GM12872 (cell line): ENCODE results near the gene CACNG5.

ENCODE experiments used
- CTCF ChIP-seq: IDR thresholded peaks from 3 replicates; pipeline ENCODE4 v1.5.1; 2011; ENCODE audit warnings: low read depth, mild to moderate bottlenecking, low read length, moderate library complexity; ENCODE audit not compliant: insufficient read depth

CACNG5 gene

GRCh38 chr17:66810951-66811682, 23.8 kb upstream of the CACNG5 start:
- no peak for TF ChIP-seq CTCF

GRCh38 chr17:66811683-66812054, 23.2 kb upstream of the CACNG5 start:
- no peak for TF ChIP-seq CTCF

DNA sequence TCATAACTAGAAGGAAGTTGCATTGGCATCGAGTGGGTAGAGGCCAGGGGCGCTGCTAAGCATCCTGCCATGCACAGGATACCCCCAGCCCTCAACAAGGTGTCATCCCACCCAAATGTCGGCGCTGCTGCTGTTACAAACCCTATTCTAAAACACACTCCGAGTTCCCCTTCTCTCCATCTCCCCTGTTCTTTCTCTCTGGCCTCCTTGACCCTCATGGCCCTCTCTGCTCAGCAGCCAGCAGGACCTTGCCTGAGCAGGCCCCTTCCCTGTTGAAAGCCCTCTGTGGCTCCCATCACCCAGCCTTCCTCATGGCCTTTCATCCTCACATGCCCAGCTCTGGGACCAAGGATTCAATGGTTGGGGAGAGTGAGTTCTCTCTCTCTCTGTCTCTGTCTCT, 22.3 kb upstream of the CACNG5 start:
- TF ChIP-seq CTCF: no peak

DNA sequence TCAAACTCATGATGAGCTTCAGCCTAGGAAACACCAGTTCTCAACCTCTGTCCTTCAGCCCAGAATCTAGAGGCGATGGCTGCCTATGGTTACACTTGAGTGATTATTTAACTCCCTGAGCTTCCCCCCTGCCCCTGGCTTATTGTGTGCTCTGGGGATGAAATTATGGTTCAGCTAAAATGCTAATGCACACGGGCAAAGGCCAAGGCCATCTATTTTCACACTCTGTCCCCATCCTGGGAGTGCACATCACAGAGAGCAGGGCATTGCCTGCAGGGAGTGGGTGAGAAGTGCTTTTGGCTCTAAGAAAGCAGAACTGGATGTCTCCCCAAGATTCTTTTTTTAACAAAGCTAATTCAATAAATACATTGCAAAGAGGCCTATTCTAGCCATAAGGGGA, 21.6 kb upstream of the CACNG5 start:
- TF ChIP-seq CTCF: no peak

GRCh38 chr17:66814026-66814425, 20.9 kb upstream of the CACNG5 start:
- no peak for TF ChIP-seq CTCF

GRCh38 chr17:66814570-66814969, 20.3 kb upstream of the CACNG5 start:
- TF ChIP-seq CTCF: no peak

GRCh38 chr17:66817750-66818149, 17.2 kb upstream of the CACNG5 start:
- TF ChIP-seq CTCF: no peak

DNA sequence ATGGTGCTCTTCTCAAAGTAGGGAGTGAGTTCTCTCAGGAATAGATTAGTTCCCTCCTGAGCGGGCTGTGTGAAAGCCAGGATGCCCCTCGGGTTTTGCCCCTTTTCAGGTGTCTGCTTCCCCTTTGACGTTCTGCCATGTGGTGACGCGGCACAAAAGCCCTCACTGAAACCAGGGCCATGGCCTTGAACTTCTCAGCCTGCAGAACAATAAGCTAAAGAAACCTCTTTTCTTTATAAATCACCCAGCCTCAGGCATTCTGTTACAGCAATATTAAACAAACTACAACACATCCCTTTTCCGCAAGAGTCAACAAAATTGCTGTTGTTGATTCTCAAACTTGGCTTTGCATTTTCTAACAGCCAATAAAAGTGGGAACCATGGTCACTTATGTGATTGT, 15.5 kb upstream of the CACNG5 start:
- TF ChIP-seq CTCF: no peak
